ENCODE measurements around the gene KDM7A.
A peak's percentile ranks its signal among the peaks of the same experiment; 100 is the strongest.

The KDM7A gene

DNA sequence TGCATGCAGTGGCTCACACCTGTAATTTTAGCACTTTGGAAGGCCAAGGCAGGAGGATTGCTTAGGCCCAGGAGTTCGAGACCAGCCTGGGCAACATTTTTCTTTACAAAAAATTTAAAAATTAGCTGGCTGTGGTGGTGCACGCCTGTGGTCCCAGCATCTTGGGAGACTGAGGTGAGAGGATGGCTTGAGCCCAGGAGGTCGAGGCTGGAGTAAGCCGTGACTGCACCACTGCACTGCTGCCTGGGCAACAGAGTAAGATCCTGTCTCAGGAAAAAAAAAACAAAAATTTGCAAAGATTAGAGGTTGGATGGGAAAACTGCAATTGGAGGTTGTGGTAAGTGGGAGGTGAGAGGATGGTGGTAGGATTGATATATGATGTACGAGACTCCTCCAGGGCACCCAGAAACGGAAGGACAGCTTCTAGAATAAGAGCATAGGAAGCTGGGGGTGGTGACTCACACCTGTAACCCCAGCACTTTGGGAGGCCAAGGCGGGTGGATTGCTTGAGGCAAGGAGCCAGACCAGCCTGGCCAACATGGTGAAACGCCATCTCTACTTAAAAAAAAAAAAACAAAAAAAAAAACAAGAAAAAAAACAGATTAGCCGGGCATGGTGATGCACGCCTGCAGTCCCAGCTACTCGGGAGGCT lies 94.9 kb downstream of the KDM7A start:
- no peak for DNase-seq

DNA sequence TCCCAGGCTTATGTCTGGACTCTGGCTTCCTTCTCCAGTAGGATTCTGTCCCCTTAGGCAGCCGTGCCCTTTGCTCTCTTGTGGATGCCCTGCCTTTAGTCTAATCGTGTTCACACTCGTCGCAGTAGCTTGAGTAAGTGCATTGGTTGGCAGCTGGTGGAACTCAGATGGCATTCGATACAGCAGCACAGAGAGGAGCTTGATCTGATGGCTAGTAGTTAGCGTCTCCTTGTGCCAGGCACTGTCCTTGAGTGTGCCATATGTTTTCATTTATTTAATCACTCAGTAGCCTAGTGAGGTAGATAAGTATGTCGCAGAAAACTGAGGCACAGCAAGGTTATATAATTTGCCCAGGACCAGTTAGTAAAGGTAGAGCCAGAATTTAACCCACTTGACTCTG lies 95.9 kb downstream of the KDM7A start:
- no peak for DNase-seq

DNA sequence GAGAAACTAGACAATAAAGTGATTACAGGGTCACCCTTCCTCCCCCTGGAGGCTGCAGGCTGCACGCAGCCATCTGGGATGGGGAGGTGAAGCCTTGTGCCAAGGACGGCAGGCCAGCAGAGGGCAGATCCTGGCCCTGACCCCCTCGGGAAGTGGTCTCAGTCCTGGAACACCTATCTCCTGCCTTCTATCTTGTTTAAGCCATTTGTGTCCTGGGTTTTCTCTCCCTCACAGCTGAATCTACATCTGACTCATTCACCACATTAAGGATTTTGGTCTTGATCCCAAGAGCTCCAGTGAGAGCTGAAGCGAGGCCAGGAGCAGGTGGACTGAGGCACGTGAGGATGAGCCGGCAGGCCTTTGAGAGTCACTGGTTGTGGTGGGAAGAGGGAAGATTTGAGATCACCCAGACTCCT lies 97.7 kb downstream of the KDM7A start:
- DNase-seq, result no peak

DNA sequence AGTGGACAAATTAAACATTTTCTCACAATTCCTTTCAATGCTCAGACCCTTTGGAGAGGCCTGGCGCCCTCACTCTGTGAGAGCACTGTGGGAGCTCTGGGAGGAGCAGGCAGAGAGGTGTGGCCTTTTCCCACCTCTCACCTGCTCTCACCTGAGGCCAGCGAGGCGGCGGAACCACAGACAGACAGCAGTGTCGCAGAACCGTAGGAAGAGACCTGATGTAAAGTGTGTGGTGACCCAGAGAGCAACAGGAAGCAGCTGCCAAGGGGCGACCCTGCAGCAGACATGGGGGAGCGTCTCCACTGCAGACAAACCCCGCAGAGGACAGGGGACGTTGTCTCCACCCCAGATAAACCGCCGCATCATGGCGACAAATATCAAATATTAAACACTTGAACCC lies 98.4 kb downstream of the KDM7A start:
- DNase-seq, result no peak

DNA sequence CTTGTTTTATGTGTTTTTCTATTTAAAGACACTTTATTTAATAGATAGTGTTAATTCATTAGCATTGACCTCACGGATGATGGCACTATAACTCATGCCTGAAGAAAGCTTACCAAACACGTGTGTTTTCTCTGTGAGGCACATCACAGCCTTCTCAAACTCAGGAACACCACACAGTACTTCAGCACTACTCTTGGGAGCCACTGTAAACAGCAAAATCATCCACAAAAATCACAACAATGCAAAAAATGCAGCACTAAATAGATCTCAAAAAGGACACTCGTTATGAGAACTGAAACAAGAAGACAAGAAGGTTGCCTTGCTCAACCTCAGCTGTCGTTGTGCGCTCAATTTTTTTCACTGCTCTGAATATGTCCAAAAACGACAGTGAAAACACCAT lies 102.0 kb downstream of the KDM7A start:
- DNase-seq, result no peak

DNA sequence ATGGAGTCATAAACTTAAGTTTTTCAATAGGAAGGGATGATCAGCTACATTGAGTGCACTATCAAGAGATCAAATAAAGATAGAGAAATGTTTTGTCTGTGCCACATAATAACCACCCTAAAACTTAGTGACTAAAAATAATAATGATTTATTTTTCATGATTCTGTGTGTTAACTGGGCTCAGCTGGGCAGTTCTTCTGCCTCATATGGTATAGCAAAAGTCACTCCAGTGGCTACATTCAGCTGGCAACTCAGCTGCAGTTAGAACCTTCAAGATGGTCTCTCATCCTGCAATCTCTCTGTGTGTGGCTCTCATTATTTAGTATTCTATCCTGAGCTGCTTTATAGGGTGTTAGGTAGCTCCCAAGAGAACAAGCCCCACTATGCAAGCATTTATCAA lies 106.2 kb downstream of the KDM7A start:
- DNase-seq, result no peak

DNA sequence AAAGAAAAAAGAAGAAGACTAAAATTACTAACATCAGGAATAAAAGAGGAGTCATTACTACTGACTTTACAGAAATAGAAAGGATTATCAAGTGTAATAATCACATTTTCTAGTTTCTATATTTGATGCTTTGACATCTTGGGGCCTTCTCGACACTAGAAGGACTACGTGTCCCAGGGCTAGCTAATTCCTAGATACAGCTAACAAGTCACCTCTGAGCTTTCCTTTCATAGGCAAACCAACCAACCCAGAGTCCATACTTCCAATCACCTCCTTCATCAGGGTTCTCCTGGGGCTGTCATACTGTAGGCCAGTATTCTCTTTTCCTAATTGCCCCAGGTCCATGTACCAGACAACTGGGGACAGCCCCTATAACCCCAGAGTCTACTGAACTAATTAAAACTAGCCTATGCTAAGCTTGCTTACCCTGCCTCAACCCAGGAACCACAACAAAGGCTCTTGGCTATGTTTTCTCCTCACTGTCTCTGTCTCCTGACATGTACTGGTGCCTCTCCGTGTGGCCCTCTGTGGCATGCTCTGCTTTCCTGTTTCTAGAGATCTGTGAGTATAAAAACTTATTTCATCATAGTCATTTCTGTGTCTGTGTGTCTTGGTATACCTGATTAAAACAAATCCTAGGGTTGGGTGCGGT lies 107.4 kb downstream of the KDM7A start:
- DNase-seq, result no peak

DNA sequence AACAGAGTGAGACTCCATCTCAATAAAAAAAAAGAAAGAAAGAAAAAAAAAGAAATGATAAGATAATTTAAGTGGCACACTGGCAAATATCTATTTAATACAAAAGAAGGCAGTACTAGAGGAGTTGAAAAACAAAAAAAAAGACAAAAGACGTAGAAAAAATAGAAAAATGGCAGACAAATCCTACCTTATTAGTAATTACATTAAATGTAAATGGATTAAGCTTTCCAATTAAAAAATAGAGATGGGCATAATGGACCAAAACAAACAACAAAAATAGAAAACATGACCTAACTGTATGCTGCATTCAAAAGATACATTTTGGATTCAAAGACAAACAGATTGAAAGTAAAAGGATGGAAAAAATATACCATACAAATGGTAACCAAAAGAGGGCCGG lies 108.8 kb downstream of the KDM7A start:
- DNase-seq, result no peak

DNA sequence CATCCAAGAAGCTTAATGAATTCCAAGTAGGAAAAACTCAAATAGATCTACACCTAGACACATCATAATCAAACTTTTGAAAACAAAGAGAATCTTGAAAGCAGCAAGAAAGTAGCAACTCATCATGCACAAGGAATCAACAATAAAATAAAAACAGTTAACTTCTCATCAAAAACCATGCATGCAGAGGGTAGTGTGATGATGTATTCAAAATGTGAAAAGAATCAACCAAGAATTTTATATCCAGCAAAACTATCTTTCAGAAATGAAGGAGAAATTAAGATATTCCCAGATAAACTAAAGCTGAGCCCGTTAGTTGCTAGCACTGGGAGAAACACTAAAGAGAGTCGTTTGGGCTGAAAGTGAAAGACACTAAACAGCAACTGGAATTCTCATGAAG lies 109.7 kb downstream of the KDM7A start:
- no peak for DNase-seq

DNA sequence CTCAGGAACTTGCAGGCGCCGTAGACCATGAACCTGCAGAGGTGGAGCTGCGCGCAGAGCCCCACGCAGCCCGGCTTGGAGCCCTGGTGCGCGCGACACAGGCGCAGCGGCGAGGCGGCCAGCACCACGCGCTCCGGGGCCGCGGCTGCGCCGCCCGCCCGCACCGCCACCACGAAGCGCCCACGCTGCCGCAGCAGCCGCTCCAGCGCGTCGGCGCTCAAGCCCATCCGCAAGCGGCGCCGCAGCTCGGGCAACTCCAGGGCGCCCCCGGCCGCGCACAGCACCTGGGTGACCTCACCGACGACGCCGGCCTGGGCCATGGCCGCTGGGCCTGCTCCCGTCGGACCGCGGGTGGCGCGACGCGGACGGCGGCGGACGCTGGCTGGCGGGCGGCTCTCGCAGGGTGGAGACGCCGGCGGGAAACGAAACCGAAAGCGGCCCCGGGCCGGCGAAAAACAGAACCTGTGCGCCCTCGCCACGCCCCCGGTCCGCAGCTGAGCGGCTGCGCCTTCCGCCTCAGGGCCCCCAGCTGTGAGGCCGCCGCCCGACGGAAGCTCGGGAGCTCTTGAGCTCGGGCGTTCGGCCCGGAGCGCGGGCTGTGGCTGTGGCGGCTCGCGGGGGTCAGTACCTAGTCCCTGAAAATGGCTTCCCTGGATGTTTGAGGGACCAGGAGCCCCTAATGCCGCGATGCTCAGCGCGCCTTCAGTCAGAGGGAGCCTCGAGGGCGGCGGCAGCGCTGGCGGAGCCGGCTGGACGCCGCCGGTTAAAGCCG lies 114.1 kb downstream of the KDM7A start, which contains the start of gene PARP12:
Gene PARP12 (minus strand): TSS at position 424 of the 772 bp plus-strand sequence. CDS start 104 bp downstream, at position 320.
- DNase-seq, result no peak

DNA sequence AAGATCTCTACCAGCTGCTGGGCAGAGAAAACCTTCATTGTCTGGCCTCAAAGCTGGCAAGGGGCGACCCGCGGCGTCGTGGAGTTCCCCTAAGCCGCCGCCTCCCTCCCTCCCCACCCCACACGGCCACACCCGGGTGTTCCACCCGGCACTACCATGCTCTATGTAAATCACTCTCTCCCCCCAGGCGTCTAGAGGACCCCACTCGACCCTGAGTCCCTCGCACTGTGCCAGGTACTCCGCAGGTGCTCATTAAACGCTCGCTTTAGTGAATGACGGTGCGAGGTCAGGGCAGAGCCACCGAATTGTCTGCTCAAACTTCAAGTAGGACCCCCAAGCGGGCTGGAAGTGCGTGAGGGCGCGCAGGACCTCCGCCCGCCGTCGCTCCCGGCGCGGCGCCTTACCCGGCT lies 114.7 kb downstream of the KDM7A start:
- no peak for DNase-seq

DNA sequence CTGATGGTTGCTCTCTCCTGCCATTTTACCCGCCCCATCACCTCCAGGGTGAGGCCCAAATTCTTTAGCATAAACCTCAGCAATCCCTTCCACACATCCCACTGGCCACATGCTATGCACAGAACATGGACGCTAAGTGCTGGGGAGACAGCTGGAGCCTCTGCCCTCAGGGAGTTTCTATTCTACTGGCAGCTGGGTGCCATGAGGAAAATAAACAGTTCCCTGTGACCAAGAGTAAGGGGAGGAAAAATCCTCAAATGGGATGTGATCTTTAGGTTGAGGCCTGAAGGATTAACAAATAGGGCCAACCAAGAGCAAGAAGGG lies 115.2 kb downstream of the KDM7A start:
- no peak for DNase-seq

DNA sequence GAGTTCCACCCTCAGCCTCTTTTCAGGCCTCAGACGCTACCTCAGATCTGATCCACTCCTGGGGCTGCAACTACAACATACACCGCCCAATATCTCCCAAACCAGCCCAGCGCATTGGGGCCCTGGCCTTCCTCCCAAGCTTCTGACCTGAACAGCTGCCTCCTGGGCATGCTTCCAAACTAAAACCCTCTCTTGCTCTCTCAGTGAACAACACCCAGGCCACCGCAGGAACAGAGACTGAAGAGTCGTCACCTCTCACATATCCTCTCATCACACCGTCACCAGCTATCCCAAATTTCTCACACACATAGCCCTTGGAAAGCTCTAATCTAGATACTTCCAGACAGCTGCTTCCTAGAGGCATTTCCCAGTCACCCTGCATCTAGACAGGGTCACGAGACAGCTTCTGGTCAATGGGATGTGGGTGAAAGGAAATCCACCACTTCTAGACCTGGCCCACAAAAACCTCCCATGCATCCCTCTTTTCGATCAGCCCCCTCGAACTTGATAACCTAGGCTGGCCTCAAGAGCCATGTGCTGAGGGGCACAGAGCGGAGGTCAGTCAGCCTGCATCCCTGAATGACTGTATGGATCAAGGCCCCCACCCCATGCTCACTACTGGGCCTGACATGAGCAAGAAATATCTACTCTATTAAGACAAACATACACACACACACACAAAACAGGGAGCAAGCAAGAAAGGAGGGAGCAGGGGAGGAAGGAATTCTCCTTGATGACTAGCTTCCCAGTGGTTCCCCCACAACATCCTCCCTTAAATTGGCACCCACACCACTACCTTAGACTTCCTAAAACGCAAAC lies 115.8 kb downstream of the KDM7A start:
- DNase-seq, result peak; percentile 71

DNA sequence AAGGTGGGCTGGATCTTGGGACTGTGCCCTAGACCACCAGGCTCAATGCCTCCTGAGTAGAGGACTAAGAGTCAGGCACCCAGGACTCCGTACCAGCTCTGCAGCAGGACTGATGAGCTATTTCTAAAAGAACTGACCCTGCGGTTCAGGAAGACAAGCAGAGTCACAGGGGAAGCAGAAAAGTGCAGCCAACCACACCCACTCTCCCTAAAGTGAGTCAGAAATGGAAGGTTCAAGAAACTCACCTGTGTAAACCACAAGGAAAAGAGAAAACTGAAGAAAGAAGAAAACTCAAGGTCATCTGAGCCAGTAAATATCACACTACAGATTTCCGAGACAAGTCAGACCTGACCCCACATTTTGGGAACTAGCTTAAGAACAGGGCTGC lies 116.5 kb downstream of the KDM7A start:
- DNase-seq, result no peak

DNA sequence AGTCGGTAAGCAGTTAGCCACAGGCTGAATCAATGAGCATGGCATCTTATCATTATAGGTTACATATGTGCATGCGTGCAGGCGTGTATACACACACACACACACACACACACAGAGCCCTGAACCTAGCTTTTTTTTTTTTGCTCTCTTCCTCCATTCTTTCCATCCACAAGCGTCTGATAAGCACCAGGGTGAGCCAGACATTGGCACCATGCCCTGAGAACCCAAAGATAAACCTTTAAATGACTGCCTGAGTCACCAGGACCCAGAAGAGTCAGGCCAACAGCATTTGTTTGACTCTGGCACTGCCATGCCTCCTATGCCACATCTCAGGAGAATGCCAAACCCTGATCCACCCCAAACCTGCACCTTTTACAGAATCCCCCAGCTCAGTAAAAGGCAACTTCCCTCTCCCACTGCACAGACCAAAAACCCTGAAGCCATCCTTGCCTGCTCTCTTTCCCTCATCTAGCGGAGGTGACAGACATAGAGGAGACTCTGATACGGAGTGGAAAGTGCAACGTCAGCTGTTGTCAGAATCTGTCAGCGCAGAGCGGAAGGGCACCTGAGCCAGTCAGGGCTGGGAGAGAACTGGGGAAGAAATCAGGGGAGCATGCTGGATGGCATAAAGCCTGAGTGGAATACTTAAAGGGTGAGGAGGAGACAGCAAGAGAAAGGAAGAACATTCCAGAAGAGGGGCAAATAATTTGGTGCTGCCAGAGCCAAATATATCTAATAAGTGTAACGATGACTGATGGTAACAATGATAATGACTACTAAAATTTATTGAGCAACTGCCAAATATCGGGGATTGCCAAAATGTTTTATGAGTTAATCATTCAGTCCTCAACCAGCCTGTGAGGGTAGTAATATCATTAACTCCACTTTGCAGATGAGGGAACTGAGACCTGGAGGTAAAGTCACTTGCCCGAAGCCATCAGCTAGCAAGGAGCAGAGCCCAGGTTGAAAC lies 117.2 kb downstream of the KDM7A start:
- no peak for DNase-seq

DNA sequence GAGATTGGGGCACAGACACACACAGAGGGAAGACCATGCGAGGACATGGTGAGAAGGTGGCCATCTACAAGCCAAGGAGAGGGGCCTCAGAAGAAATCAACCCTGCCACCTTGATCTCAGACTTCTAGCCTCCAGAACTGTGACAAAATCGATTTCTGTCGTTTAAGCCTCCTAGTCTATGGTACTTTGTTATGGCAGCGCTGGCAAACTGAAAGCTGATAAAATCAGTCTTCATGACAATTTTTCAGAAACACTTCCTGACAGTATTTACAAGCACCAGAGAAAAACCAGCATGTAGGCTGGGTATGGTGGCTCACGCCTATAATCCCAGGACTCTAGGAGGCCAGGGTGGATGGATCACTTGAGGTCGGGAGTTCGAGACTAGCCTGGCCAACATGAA lies 118.3 kb downstream of the KDM7A start:
- no peak for DNase-seq

DNA sequence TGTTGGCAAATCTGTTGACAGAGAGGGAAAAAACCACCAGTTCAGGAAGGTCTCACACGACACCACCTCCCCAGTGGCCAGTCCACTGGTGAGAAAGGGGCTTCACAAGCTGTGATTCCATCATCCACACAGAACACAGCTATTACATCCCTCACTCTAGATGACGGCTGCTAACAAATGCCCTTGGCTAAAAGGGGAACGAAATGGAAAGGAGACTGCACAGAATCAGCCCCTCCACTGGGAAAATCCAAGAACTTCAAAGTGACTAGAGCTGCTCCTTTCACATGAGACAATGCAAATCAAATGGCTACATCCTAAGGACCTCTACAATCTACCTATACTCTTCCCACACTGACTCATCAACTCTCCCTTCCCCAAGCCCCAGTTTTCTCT lies 119.6 kb downstream of the KDM7A start:
- DNase-seq, result no peak

DNA sequence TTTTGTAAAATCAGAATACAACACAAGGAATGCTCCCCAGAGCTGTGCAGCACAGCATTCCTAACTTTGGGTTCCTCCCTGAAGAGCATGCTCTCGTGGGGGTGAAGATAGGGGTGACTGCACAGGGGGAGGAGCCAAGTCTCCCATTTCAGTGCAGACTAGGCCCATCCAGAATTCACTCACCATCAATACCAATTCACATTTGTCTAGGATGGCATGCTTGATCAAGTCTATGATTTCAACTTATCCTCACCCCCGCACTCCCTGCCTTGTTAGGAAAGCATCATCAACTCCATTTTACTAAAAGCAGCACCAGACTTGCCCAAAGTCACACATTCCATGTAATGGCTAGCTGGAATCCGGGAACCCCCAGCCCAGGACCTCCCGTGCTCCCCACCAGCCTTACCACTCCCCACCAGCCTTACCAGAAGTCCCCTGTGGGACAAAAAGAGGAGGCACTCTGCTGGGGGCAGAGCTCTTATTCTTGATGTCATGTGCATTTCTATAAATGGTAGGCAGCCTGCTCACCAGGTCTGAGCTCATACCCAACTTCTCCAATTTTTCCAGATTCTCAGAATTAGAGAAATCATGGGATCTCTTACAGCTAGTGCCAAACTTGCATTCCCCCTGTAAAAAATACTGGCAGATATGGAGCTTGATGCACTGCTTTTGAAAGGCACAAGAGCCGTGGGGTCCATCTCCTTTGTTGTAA lies 120.2 kb downstream of the KDM7A start:
- DNase-seq, result no peak

DNA sequence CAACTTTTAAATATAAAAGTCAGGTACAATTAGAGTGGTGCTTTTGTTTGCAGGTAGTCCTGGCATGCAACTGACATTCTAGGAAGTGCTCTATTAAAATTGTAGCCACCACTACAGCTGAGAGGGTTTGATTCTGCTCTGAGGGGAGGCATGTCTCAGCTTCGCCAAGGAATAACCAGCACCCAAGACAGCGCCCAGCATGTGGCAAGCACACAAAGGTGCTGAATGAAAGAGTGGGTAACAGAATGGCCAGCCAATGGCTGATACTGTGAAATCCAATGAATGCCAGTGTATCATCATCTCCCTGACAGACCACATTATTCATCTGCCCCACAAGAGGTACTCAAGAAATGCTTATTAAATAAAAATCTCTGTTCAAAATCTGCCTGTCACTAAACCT lies 121.0 kb downstream of the KDM7A start:
- DNase-seq, result no peak

DNA sequence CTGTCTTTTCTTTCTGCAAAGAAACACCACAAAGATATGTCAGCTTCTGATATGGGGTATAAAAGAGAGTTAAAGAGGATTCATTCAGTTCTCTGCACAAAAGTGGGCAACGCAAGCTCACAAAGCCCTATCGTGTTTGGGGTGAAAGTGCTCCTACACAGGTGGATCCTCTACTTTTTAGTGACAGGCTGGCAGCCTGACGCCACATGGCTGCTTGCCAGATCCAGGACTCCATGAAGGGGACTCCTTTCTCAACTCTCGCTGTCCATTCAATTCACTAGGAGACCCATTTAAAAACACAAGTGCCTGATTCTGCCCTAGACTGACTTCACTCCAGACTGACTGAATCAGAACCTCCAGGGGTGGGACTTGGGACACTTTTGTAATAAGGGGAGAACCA lies 122.0 kb downstream of the KDM7A start:
- no peak for DNase-seq

DNA sequence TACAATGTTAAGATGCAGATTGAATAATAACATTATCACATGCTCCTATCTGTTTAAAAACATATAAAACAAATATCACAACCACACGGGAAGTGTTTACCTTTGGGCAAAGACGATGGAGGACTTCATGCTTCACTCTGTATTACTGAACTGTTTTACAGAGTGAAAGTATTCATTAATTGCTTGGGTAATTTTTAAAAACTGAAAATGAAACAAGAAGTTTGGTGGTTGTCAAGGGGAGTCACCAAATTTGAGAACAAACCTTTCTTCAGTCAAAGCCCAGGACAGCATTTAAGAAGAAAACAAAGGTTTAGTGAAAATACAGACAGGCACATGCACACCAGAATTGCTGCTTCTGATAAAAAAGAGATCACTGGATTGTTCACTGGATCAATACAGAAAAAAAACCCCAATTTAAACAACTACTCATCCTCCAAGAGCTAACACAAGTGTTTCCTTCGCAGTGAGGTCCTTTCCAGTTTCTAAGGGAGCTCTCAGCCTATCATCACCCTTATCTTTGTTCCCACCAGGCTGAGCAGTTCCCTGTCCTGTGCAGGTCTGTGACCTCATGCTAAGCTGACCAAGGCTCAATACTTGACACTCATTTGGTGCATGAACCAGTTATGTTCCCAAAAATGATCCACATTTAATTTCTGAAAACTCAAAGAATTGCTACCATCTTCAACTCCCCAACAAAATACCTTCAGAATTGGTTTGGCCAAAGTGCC lies 122.8 kb downstream of the KDM7A start:
- no peak for DNase-seq
